Neutrophil (primary cell): ENCODE measurements around the gene SPPL2A.

ENCODE experiments used
- H3K27ac ChIP-seq: fragments of 200-600 bp; sonication (generic); 2 replicates; pipeline ENCODE4 v1.5.1; 2016; ENCODE audit warnings: mild to moderate bottlenecking, moderate library complexity
- H3K27me3 ChIP-seq: fragments of 200-600 bp; sonication (generic); 2 replicates; pipeline ENCODE4 v1.6.0; 2016; ENCODE audit warnings: mild to moderate bottlenecking
- H3K36me3 ChIP-seq: fragments of 200-600 bp; sonication (generic); 2 replicates; pipeline ENCODE4 v1.5.1; 2017
- H3K4me1 ChIP-seq, 2 experiments: fragments of 200-600 bp in 1 of 2; sonication (generic) in 1 of 2; 1 replicate in 1 of 2; 2 replicates in 1 of 2; pipeline versions ENCODE4 v1.5.1 to v1.6.1; 2013 to 2016; ENCODE audit warnings: low read depth in 1 of 2, low read length in 1 of 2, mild to moderate bottlenecking in 1 of 2, moderate library complexity in 1 of 2; ENCODE audit not compliant: control insufficient read depth in 1 of 2, insufficient read depth in 1 of 2
- H3K4me3 ChIP-seq, 2 experiments: fragments of 200-600 bp in 1 of 2; sonication (generic) in 1 of 2; 1 replicate in 1 of 2; 2 replicates in 1 of 2; pipeline ENCODE4 v1.5.1; 2013 to 2016; ENCODE audit warnings: low read depth in 1 of 2, low read length in 1 of 2, mild to moderate bottlenecking in 1 of 2, moderate library complexity in 1 of 2
- H3K9me3 ChIP-seq: fragments of 200-600 bp; sonication (generic); 2 replicates; pipeline ENCODE4 v1.5.1; 2016
- CTCF ChIP-seq: fragments of 200-600 bp; sonication (generic); IDR thresholded peaks from 2 replicates; pipeline ENCODE4 v1.5.1; 2016; ENCODE audit warnings: antibody characterized with exemption

Gene SPPL2A

GRCh38 chr15:50653156-50653743 is 112.3 kb downstream of the SPPL2A start:
- Histone ChIP-seq H3K4me1 (peaks cover 4 to 9% of the 10 kb centered on the region in 2 experiments), H3K27ac (no peak overlapping the region), H3K4me3 (no peak overlapping the region), H3K36me3 (peaks cover 16% of the 10 kb centered on the region), H3K27me3 (no peaks in the 10 kb centered on the region), H3K9me3 (no peaks in the 10 kb centered on the region)
- no peak for TF ChIP-seq CTCF

- H3K27ac ChIP-seq = no peak overlapping the region
Observed at GRCh38 chr15:50652671-50653070, 112.8 kb downstream of the SPPL2A start.

More at GRCh38 chr15:50652671-50653070, 112.8 kb downstream of the SPPL2A start:
- Histone ChIP-seq H3K27me3 (no peaks in the 10 kb centered on the region), H3K36me3 (peaks cover 19% of the 10 kb centered on the region), H3K4me1 (peaks cover 4 to 9% of the 10 kb centered on the region in 2 experiments), H3K9me3 (no peaks in the 10 kb centered on the region), H3K4me3 (no peak overlapping the region)
- no peak for TF ChIP-seq CTCF
